ENCODE data around the gene PCSK2. TPM values are rescaled to one million over a fixed set of nuclear protein-coding genes. Genes with fewer than 3 reads are reported as not detected.

The PCSK2 gene
- total and polyA plus RNA-seq, 2 of the 8 experiments (the other 6 are each of a cell fraction or from before 2014, with no cell fraction given), result 1.9 to 4.2 TPM

DNA sequence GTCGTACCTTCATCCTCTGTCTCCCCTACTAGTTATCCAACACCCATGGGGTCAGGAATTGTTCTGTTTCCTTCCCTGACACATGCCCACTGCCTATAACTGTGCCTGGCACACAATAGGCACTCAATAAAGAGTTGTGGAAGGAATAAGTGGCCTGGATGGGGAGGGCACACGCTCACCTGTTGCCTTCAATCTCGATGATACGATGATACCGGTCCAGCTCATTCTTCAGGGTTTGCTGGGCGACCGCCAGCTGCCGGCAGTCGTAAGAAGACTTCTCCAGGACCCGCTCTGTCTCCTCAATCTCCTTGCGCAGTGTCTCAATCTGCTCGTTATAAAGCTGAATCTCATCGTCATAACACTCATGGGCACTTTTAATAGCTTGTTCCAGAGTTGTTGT is 271.8 kb downstream of the PCSK2 start (continued):
- TF ChIP-seq, protein P1, sequence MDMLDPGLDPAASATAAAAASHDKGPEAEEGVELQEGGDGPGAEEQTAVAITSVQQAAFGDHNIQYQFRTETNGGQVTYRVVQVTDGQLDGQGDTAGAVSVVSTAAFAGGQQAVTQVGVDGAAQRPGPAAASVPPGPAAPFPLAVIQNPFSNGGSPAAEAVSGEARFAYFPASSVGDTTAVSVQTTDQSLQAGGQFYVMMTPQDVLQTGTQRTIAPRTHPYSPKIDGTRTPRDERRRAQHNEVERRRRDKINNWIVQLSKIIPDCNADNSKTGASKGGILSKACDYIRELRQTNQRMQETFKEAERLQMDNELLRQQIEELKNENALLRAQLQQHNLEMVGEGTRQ (IDR thresholded peaks at IDR 0.05; ENCODE audit: low read length), result no peak
- TF ChIP-seq NRF1 (IDR thresholded peaks at IDR 0.05; ENCODE audit: low read depth, low read length) (no peak), CEBPB (IDR thresholded peaks at IDR 0.05; ENCODE audit: low read depth, low read length) (no peak)
- TF ChIP-seq, protein P2, sequence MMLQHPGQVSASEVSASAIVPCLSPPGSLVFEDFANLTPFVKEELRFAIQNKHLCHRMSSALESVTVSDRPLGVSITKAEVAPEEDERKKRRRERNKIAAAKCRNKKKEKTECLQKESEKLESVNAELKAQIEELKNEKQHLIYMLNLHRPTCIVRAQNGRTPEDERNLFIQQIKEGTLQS (IDR thresholded peaks at IDR 0.05; ENCODE audit: insufficient read depth, low read depth, low read length), result no peak

Data from H1 (cell line).